HCT116 (cell line): ENCODE measurements around the gene VMA21. TPM values are rescaled to one million over a fixed set of nuclear protein-coding genes. Genes with fewer than 3 reads are reported as not detected.

Experiments used
- ATAC-seq: fragments of 200-7000 bp; cut with Tn5 transposase; 2 replicates; pipeline ENCODE4 v1.9.1; 2020; ENCODE audit warnings: mild to moderate bottlenecking, moderate library complexity
- BruUV-seq: library from RNA; stranded (reverse); fragments of 400-500 nt; replicated peaks from 2 replicates; lab custom pipeline; 2021; lab: Mats Ljungman, UMichigan
- CTCF ChIA-PET: fragments of 300-600 bp; sonication (Branson Sonifier 250); formaldehyde crosslinking; loops from one replicate; lab custom pipeline; 2021; ENCODE audit warnings: antibody characterized with exemption; lab: Charles Lee
- POLR2A ChIA-PET: fragments of 300-600, 350-600 bp; sonication (Branson Sonifier 250); formaldehyde crosslinking; loops from one replicate; lab custom pipeline; 2021; ENCODE audit warnings: antibody characterized with exemption; lab: Charles Lee
- RAD21 ChIA-PET, 2 experiments: fragments of 300-600 bp; sonication (Branson Sonifier 250); formaldehyde crosslinking; loops; one replicate each; lab custom pipeline; 2023; ENCODE audit warnings: low total read pairs in 2 of 2; ENCODE audit not compliant: uncharacterized antibody in 2 of 2, unreplicated experiment in 2 of 2, low non-redundant PET in 1 of 2; lab: Charles Lee
- DNase-seq: peaks from one replicate; pipeline ENCODE4 v3.0.0-alpha.2; 2010; ENCODE audit warnings: low read depth, low spot score
- H2AFZ ChIP-seq: fragments of 200-600 bp; shearing (Covaris generic), sonication (generic); 2 replicates; pipeline ENCODE4 v1.6.1; 2017; ENCODE audit warnings: low read depth, mixed run types, mixed read lengths, antibody characterized with exemption, low read length; ENCODE audit not compliant: poor library complexity, severe bottlenecking
- H3K27ac ChIP-seq: 2 replicates; pipeline ENCODE4 v1.5.1; 2012; ENCODE audit warnings: low read depth, low read length
- H3K27me3 ChIP-seq: fragments of 200-600 bp; sonication (generic); 2 replicates; pipeline ENCODE4 v1.6.1; 2016; ENCODE audit warnings: mixed run types, low read length, mixed read lengths; ENCODE audit not compliant: insufficient read depth
- H3K36me3 ChIP-seq, 2 experiments: fragments of 200-500 bp in 1 of 2; fragments of 200-600 bp in 1 of 2; sonication (Bioruptor generic) in 1 of 2; sonication (generic) in 1 of 2; 2 replicates each; pipeline versions ENCODE4 v1.5.1 to v1.6.1; 2014 to 2016; ENCODE audit warnings: low read length in 2 of 2, inconsistent platforms in 1 of 2, mixed read lengths in 1 of 2, mixed run types in 1 of 2; ENCODE audit not compliant: insufficient read depth in 2 of 2, control insufficient read depth in 1 of 2
- H3K4me1 ChIP-seq, 2 experiments: fragments of 200-600 bp in 1 of 2; sonication (generic) in 1 of 2; 2 replicates each; pipeline versions ENCODE4 v1.5.1 to v1.6.1; 2012 to 2017; ENCODE audit warnings: low read length in 2 of 2, inconsistent platforms in 1 of 2, mild to moderate bottlenecking in 1 of 2, mixed read lengths in 1 of 2, mixed run types in 1 of 2, moderate library complexity in 1 of 2; ENCODE audit not compliant: insufficient read depth in 2 of 2, control insufficient read depth in 1 of 2
- H3K4me2 ChIP-seq: fragments of 200-600 bp; sonication (generic); 2 replicates; pipeline ENCODE4 v1.6.1; 2017; ENCODE audit warnings: mixed run types, low read length, mixed read lengths
- H3K4me3 ChIP-seq, 2 experiments: fragments of 200-600 bp in 1 of 2; sonication (generic) in 1 of 2; replicated peaks in 1 of 2; 2 replicates each; pipeline ENCODE4 v1.5.1; 2011 to 2016; ENCODE audit warnings: low read length in 2 of 2, control low read depth in 1 of 2, low read depth in 1 of 2, mild to moderate bottlenecking in 1 of 2, mixed read lengths in 1 of 2, mixed run types in 1 of 2
- H3K79me2 ChIP-seq: fragments of 200-600 bp; sonication (generic); 2 replicates; pipeline ENCODE4 v1.6.1; 2017; ENCODE audit warnings: mild to moderate bottlenecking, mixed run types, low read length, moderate library complexity, mixed read lengths; ENCODE audit not compliant: insufficient read depth
- H3K9ac ChIP-seq: fragments of 200-600 bp; sonication (generic); 2 replicates; pipeline ENCODE4 v1.6.1; 2016; ENCODE audit warnings: low read length, mixed read lengths
- H3K9me2 ChIP-seq: fragments of 200-600 bp; sonication (generic), shearing (Covaris generic); 2 replicates; pipeline ENCODE4 v1.6.1; 2017; ENCODE audit warnings: mixed run types, mild to moderate bottlenecking, moderate library complexity; ENCODE audit not compliant: insufficient read depth
- H3K9me3 ChIP-seq, 2 experiments: fragments of 200-500 bp in 1 of 2; fragments of 200-600 bp in 1 of 2; sonication (Bioruptor generic) in 1 of 2; sonication (generic) in 1 of 2; 2 replicates each; pipeline ENCODE4 v1.6.1; 2014 to 2017; ENCODE audit warnings: low read length in 2 of 2, mixed read lengths in 2 of 2, inconsistent platforms in 1 of 2, low read depth in 1 of 2, mild to moderate bottlenecking in 1 of 2, mixed run types in 1 of 2, moderate library complexity in 1 of 2; ENCODE audit not compliant: control insufficient read depth in 1 of 2, insufficient read depth in 1 of 2
- H4K20me1 ChIP-seq: fragments of 200-600 bp; sonication (generic), shearing (Covaris generic); 2 replicates; pipeline ENCODE4 v1.6.1; 2017; ENCODE audit warnings: mixed run types, mild to moderate bottlenecking, moderate library complexity; ENCODE audit not compliant: insufficient read depth
- EZH2 ChIP-seq: fragments of 200-600 bp; sonication (generic); IDR thresholded peaks from 2 replicates; pipeline ENCODE4 v1.6.1; 2017; ENCODE audit warnings: antibody characterized with exemption, mixed run types
- FOSL1 ChIP-seq: IDR thresholded peaks from 2 replicates; pipeline ENCODE4 v1.6.1; 2012; ENCODE audit warnings: low read depth
- JUND ChIP-seq: IDR thresholded peaks from 2 replicates; pipeline ENCODE4 v1.6.1; 2012
- POLR2AphosphoS5 ChIP-seq: IDR thresholded peaks from 2 replicates; pipeline ENCODE4 v1.6.1; 2011; ENCODE audit warnings: mild to moderate bottlenecking, low read depth, low read length, moderate library complexity
- RAD21 ChIP-seq: IDR thresholded peaks from 2 replicates; pipeline ENCODE4 v1.6.1; 2012; ENCODE audit warnings: low read depth, mild to moderate bottlenecking
- SP1 ChIP-seq: IDR thresholded peaks from 2 replicates; pipeline ENCODE4 v1.6.1; 2012; ENCODE audit warnings: low read depth
- SRF ChIP-seq: IDR thresholded peaks from 2 replicates; pipeline ENCODE4 v1.6.1; 2012; ENCODE audit warnings: low read depth
- YY1 ChIP-seq: IDR thresholded peaks from 2 replicates; pipeline ENCODE4 v1.6.1; 2011; ENCODE audit warnings: low read length, low read depth, moderate library complexity, mild to moderate bottlenecking; ENCODE audit not compliant: insufficient replicate concordance; ENCODE audit errors: extremely low read depth
- ZNF274 ChIP-seq: fragments of 200-500 bp; sonication (Bioruptor generic); IDR thresholded peaks from 2 replicates; pipeline ENCODE4 v1.6.1; 2014; ENCODE audit warnings: mild to moderate bottlenecking, low read depth, low read length, inconsistent platforms
- intact Hi-C: fragments of 100-400 bp; cut with micrococcal nuclease; formaldehyde crosslinking; loops from 2 replicates; pipeline ENCODE4 v1.10.0; 2022
- total RNA-seq: library from RNA; stranded (reverse); gene quantifications from one replicate; pipeline ENCODE4 v1.2.1, GENCODE V29; 2021; ENCODE audit not compliant: unreplicated experiment
- TF ChIP-seq, protein P1 (sequence below): IDR thresholded peaks from 2 replicates; pipeline ENCODE4 v1.6.1; 2012; ENCODE audit warnings: low read depth
- TF ChIP-seq, protein P2 (sequence below), 3 experiments: fragments of 200-600 bp in 1 of 3; sonication (generic) in 1 of 3; IDR thresholded peaks in 2 of 3; conservative IDR thresholded peaks in 1 of 3; 2 replicates each; pipeline ENCODE4 v1.5.1; 2012 to 2017; ENCODE audit warnings: low read depth in 2 of 3, low read length in 2 of 3, antibody characterized with exemption in 1 of 3, borderline replicate concordance in 1 of 3, control low read depth in 1 of 3, mild to moderate bottlenecking in 1 of 3, mixed read lengths in 1 of 3, mixed run types in 1 of 3, moderate library complexity in 1 of 3; ENCODE audit not compliant: insufficient read depth in 1 of 3
- TF ChIP-seq, protein P3 (sequence below): IDR thresholded peaks from 2 replicates; pipeline ENCODE4 v1.6.1; 2012

The VMA21 gene
- total RNA-seq, 1 experiment from 2014 or later, result 45.1 TPM

DNA sequence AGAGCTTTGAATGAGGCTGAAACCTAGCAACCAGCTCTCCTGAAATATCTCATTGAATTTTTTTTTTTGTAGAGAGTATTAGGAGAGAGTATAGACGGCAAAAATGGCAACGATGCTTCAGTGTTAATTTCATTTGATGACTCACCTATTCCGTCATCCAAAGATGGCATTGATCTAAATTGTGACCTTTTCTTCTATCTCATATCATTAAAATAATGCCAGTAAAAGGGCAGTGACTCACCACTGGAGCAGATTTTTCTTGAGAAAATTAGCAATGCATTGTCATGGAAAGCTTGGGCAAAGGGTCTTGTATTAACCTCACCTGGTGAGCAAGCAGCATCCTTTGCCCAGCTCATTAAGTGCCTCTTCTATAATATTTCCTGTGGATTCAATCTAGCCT is 19.6 kb downstream of the VMA21 start (continued):
- TF ChIP-seq SRF, result no peak
- TF ChIP-seq FOSL1, result no peak
- TF ChIP-seq RAD21, result no peak

DNA sequence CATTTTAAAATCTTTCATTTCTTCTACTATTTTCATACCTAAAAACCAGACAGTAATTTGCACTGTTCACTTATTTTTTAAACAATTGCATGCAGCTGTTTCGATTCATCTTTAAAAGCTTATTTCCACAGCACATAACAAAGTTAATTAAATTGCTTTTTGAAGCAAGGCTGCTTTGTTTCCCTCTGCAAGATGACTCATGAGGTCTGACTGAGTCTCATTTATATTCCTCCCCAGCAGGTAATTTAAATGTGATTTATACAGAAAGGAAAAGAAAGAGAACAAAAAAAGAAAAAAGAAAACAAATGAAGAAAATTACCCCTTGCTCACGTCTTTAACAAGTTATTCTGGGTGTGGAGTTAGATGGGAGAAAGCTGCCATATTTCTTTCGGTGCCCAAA is 22.8 kb downstream of the VMA21 start:
- no peak overlapping the region for H3K4me2 ChIP-seq

DNA sequence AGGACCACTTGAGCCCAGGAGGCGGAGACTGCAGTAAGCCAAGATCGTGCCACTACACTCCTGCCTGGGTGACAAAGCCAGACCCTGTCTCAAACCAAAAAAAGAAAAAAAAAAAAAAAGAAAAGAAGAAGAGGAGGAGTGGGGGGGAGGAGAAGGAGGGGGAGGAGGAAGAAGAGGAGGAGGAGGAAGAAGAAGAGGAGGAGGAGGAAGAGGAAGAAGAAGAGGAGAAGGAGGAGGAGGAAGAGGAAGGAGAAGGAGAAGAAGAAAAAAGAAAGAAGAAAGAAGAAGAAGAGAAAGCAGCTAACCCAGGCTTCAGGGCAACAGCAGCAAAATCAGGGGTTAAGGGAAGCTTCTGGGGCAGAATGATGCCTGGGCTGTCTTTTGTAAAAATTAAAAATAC is 27.5 kb downstream of the VMA21 start:
- Histone ChIP-seq H2AFZ (no peak overlapping the region), H3K27ac (no peak overlapping the region), H3K36me3 (no peaks in the 10 kb centered on the region), H3K9me3 (no peaks in the 10 kb centered on the region), H3K79me2 (no peaks in the 10 kb centered on the region), H3K27me3 (no peaks in the 10 kb centered on the region), H3K9ac (no peak overlapping the region), H3K4me1 (no peaks in the 10 kb centered on the region), H3K4me3 (no peak overlapping the region), H4K20me1 (no peaks in the 10 kb centered on the region), H3K9me2 (no peaks in the 10 kb centered on the region), H3K4me2 (no peak overlapping the region)
- intact Hi-C loops, result no loop called here
- ChIA-PET POLR2A (no interaction called here), CTCF (no interaction called here), RAD21 (no interaction called here)
- ATAC-seq (no peak), DNase-seq (no peak)
- BruUV-seq, result no TSS peak
- TF ChIP-seq YY1, result no peak
- no peak for TF ChIP-seq FOSL1
- TF ChIP-seq RAD21, result no peak
- TF ChIP-seq, protein P1, sequence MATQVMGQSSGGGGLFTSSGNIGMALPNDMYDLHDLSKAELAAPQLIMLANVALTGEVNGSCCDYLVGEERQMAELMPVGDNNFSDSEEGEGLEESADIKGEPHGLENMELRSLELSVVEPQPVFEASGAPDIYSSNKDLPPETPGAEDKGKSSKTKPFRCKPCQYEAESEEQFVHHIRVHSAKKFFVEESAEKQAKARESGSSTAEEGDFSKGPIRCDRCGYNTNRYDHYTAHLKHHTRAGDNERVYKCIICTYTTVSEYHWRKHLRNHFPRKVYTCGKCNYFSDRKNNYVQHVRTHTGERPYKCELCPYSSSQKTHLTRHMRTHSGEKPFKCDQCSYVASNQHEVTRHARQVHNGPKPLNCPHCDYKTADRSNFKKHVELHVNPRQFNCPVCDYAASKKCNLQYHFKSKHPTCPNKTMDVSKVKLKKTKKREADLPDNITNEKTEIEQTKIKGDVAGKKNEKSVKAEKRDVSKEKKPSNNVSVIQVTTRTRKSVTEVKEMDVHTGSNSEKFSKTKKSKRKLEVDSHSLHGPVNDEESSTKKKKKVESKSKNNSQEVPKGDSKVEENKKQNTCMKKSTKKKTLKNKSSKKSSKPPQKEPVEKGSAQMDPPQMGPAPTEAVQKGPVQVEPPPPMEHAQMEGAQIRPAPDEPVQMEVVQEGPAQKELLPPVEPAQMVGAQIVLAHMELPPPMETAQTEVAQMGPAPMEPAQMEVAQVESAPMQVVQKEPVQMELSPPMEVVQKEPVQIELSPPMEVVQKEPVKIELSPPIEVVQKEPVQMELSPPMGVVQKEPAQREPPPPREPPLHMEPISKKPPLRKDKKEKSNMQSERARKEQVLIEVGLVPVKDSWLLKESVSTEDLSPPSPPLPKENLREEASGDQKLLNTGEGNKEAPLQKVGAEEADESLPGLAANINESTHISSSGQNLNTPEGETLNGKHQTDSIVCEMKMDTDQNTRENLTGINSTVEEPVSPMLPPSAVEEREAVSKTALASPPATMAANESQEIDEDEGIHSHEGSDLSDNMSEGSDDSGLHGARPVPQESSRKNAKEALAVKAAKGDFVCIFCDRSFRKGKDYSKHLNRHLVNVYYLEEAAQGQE, result no peak
- no peak for TF ChIP-seq JUND
- TF ChIP-seq, protein P2, sequence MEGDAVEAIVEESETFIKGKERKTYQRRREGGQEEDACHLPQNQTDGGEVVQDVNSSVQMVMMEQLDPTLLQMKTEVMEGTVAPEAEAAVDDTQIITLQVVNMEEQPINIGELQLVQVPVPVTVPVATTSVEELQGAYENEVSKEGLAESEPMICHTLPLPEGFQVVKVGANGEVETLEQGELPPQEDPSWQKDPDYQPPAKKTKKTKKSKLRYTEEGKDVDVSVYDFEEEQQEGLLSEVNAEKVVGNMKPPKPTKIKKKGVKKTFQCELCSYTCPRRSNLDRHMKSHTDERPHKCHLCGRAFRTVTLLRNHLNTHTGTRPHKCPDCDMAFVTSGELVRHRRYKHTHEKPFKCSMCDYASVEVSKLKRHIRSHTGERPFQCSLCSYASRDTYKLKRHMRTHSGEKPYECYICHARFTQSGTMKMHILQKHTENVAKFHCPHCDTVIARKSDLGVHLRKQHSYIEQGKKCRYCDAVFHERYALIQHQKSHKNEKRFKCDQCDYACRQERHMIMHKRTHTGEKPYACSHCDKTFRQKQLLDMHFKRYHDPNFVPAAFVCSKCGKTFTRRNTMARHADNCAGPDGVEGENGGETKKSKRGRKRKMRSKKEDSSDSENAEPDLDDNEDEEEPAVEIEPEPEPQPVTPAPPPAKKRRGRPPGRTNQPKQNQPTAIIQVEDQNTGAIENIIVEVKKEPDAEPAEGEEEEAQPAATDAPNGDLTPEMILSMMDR (IDR thresholded peaks at IDR 0.05 in 2 of 3, conservative IDR thresholded peaks at IDR 0.05 in 1 of 3; ENCODE audit: borderline replicate concordance in 1 of 3, insufficient read depth in 1 of 3, low read depth in 2 of 3, low read length in 2 of 3), result no peak
- no peak for TF ChIP-seq POLR2AphosphoS5
- TF ChIP-seq ZNF274, result no peak
- no peak for TF ChIP-seq SP1
- TF ChIP-seq, protein P3, sequence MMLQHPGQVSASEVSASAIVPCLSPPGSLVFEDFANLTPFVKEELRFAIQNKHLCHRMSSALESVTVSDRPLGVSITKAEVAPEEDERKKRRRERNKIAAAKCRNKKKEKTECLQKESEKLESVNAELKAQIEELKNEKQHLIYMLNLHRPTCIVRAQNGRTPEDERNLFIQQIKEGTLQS, result no peak
- no peak for TF ChIP-seq EZH2

More for the DNA sequence above, 22.8 kb downstream of the VMA21 start:
- no peaks in the 10 kb centered on the region for H4K20me1 ChIP-seq
- no peaks in the 10 kb centered on the region for H3K36me3 ChIP-seq
- peaks cover 0 to 6% of the 10 kb centered on the region in 2 experiments; a peak in 1 of 4 replicates for H3K4me1 ChIP-seq
- CTCF ChIA-PET, result no interaction called here
- H2AFZ ChIP-seq, result no peak overlapping the region
- no peak overlapping the region for H3K27ac ChIP-seq
- intact Hi-C loops, result no loop called here
- DNase-seq (no peak), ATAC-seq (no peak)
- TF ChIP-seq EZH2 (no peak), ZNF274 (no peak)
- TF ChIP-seq, protein P3, result no peak
- H3K9me2 ChIP-seq, result no peaks in the 10 kb centered on the region
- H3K27me3 ChIP-seq, result no peaks in the 10 kb centered on the region
- no TSS peak for BruUV-seq
- H3K9ac ChIP-seq, result no peak overlapping the region
- H3K9me3 ChIP-seq, result no peaks in the 10 kb centered on the region
- no peaks in the 10 kb centered on the region for H3K79me2 ChIP-seq
- RAD21 ChIA-PET, result no interaction called here
- POLR2A ChIA-PET, result no interaction called here
- no peak overlapping the region for H3K4me3 ChIP-seq
